Measurements from ENCODE around the gene TBRG4.

The TBRG4 gene

GRCh38 chr7:45143616-45144015 is 32.1 kb upstream of the TBRG4 start:
- no peak for DNase-seq (ENCODE audit: low read depth in 2 of 2)

- DNase-seq (ENCODE audit: low read depth in 2 of 2) = no peak
Measured at GRCh38 chr7:45140827-45141226, 29.3 kb upstream of the TBRG4 start.

- DNase-seq (ENCODE audit: low read depth in 2 of 2) = no peak
Measured at GRCh38 chr7:45138433-45139267, 27.2 kb upstream of the TBRG4 start.

GRCh38 chr7:45136106-45137060 is 24.9 kb upstream of the TBRG4 start:
- peak; percentile 16 to 40 for DNase-seq (ENCODE audit: low read depth in 2 of 2)

GRCh38 chr7:45133877-45134276 is 22.4 kb upstream of the TBRG4 start:
- no peak for DNase-seq (ENCODE audit: low read depth in 2 of 2)

- DNase-seq (ENCODE audit: low read depth in 2 of 2) = no peak
Measured at GRCh38 chr7:45133352-45133751, 21.9 kb upstream of the TBRG4 start.

GRCh38 chr7:45132708-45133320 is 21.3 kb upstream of the TBRG4 start:
- no peak for DNase-seq (ENCODE audit: low read depth in 2 of 2)

GRCh38 chr7:45131891-45132290 is 20.4 kb upstream of the TBRG4 start:
- no peak for DNase-seq (ENCODE audit: low read depth in 2 of 2)

- DNase-seq (ENCODE audit: low read depth in 2 of 2) = no peak
Measured at GRCh38 chr7:45130910-45131309, 19.4 kb upstream of the TBRG4 start.

- DNase-seq (ENCODE audit: low read depth in 2 of 2) = no peak
Measured at GRCh38 chr7:45129906-45130305, 18.4 kb upstream of the TBRG4 start.

- no peak for DNase-seq (ENCODE audit: low read depth in 2 of 2)
Measured at GRCh38 chr7:45129181-45129800, 17.8 kb upstream of the TBRG4 start.

- no peak for DNase-seq (ENCODE audit: low read depth in 2 of 2)
Measured at GRCh38 chr7:45126920-45127319, 15.4 kb upstream of the TBRG4 start.

GRCh38 chr7:45126201-45126600 is 14.7 kb upstream of the TBRG4 start:
- DNase-seq (ENCODE audit: low read depth in 2 of 2) = no peak

GRCh38 chr7:45125193-45125904 is 13.9 kb upstream of the TBRG4 start:
- DNase-seq (ENCODE audit: low read depth in 2 of 2) = no peak

GRCh38 chr7:45123913-45124710 is 12.6 kb upstream of the TBRG4 start:
- DNase-seq (ENCODE audit: low read depth in 2 of 2) = no peak

GRCh38 chr7:45122975-45123860 is 11.7 kb upstream of the TBRG4 start:
- no peak for DNase-seq (ENCODE audit: low read depth in 2 of 2)

GRCh38 chr7:45119550-45119949 is 8.1 kb upstream of the TBRG4 start:
- no peak for DNase-seq (ENCODE audit: low read depth in 2 of 2)

- no peak for DNase-seq (ENCODE audit: low read depth in 2 of 2)
Measured at GRCh38 chr7:45118889-45119331, 7.4 kb upstream of the TBRG4 start.

GRCh38 chr7:45118292-45118691 is 6.8 kb upstream of the TBRG4 start:
- no peak for DNase-seq (ENCODE audit: low read depth in 2 of 2)
